Activated effector memory CD4-positive, alpha-beta T cell treated with Interleukin-2 at 50 U/mL for 16 hours (primary cell): ENCODE measurements around the gene TMPRSS9.
"Not testable (repeated sequence)": the region's sequence is repeated elsewhere in the genome, so short reads cannot be mapped to it uniquely, and the experiment has no call there.

Experiments used
- DNase-seq: peaks from one replicate; pipeline ENCODE4 v3.0.0-alpha.2; 2020

TMPRSS9 gene

GRCh38 chr19:2468596-2468995 is 108.5 kb downstream of the TMPRSS9 start:
- no peak for DNase-seq

DNA sequence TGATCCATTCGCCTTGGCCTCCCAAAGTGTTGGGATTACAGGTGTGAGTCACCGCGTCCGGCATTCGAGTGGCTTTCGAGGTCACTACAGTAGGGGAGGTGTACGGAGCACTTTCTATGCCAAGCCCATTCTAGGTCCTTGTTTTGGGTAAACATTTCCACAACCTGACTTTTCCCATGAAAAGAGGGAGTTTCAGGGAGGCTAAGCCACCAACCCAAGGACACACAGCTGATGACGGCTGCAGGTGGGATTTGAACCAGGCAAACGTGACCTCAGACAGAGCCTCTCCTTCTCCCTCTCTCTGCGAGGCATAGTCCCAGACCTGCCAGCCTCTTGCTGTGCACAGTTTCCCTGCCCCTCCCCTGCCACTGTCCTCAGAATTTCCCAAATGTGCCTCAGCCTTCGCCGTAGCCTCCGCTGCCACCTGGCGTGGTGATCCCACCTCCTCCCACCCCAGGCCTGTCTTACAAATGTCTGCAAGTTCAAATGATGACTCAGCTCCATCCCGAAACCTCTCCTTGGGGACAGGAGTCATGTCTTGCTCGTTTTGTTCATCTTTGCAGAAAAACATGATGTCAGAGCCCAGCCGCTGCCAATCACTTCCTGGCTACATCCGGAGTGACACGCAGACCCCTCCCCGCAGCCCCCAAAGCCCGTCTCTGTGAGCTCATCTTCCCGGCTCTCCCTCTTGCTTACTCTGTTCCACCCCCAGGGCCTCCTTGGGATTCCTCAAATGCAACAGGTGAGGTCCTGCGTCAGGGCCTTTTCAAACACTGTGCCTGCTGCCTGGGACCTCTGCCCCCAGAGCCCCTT is 109.2 kb downstream of the TMPRSS9 start:
- DNase-seq = no peak

DNA sequence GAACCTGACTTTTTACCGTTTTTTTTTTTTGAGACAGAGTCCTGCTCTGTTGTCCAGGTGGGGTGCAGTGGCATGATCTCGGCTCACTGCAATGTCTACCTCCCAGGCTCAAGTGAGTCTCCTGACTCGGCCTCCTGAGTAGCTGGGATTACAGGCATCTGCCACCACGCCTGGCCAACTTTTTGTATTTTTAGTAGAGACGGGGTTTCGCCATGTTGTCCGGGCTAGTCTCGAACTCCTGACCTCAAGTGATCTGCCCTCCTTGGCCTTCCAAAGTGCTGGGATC is 109.8 kb downstream of the TMPRSS9 start:
- DNase-seq = not testable (repeated sequence)

GRCh38 chr19:2474232-2475017 is 114.4 kb downstream of the TMPRSS9 start:
- DNase-seq = peak; percentile 77

GRCh38 chr19:2475018-2475701 is 115.1 kb downstream of the TMPRSS9 start:
- DNase-seq = peak; percentile 45
